Airway epithelial cell (primary cell): ENCODE measurements around the gene WFDC2. TPM values are rescaled to one million over a fixed set of nuclear protein-coding genes. Genes with fewer than 3 reads are reported as not detected.

Source experiments
- total RNA-seq: library from RNA; depleted of rRNA; stranded (reverse); fragments of >200 nt; gene quantifications from 2 replicates; pipeline ENCODE4 v1.2.3, GENCODE V29; 2015

WFDC2 gene, protein sequence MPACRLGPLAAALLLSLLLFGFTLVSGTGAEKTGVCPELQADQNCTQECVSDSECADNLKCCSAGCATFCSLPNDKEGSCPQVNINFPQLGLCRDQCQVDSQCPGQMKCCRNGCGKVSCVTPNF
- 1.3 and 4.9 TPM in 2 replicates for total RNA-seq

DNA sequence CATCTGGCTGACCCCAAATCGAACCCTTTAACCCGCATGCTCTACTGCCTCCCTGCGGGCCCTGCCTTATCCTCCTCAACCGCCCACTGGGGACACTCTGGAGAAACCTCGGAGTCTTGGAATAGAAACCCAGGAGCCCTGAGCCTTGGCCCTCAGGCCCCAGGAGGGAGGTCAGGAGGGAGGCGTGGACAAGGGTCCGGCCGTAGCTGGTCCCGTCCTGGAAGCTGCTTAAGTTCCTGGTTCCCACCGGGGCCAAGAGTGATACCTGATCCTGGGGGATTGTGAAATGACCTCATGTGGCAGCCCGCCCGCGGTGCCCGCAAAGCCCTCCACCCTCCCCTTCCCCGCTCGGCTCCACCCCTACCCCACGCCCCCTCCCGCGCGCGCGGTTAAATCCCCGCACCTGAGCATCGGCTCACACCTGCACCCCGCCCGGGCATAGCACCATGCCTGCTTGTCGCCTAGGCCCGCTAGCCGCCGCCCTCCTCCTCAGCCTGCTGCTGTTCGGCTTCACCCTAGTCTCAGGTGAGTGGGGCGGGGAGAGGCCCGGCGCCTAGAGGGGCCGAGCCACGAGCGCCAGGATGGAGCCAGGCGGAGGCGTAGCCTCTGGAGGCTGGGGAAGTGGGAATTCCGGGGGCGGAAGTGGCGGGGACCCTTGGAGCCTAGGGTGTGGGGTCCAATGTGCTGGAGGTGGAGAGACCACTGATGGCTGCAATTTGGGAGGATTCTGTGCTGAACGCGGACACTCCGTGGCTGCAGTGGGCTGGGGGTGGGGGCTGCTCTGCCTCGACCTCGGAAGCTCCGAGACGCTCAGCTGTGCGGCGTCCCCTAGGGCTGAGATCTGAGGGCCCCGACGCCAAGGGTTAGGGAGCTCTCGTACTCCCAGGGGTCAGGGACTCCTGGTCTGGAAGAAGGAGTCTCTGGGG, at the start of gene WFDC2:
WFDC2 (plus strand) TSS at position 418 of the 926 bp plus-strand sequence; CDS start at position 447, 29 bp downstream.

DNA sequence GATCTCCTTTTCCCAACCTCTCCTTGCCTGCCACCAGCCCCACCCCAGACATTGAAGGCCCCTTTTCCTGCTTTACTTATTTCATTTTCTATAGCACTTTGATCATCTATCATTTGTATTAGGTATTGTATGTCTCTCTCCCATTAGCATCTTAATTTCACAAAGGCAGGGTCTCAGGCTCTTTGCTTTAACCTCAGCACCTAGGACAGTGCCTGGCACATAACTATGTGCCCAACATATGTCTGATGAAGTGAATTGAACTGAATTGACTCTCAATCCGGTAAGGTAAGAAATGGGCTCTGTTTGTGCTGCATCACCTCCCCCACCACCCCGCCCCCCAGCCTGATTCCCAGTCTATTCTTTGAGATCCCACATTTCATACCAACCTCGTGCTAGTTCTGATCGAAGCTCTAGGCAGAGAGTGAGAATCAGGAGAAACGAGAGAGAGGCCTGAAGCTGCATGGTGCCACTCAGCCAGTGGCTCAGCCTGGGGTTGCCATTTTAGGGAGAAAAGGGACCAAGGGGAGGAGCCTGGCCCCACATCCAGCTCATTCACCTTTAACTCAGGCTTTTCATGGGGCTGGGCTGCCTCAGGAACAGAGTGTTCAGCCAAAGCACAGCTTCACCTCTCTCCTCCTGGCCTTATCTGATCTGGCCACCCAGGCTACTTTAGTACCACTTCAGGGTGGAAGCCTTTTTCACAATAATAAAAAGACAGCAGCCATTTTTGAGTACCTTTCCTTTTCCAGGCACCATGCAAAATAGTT, 45.8 kb downstream of the WFDC2 start, which contains the start of gene SPINT3:
SPINT3 (minus strand) TSS at position 476 of the 767 bp plus-strand sequence; CDS start at position 462, 14 bp downstream.

Other genes with a start within 250 kb of the WFDC2 start
- gene SEMG2, start 248.4 kb upstream of the WFDC2 start, total RNA-seq = not detected in 2 replicates
- 466 and 502 TPM in 2 replicates for gene SLPI, start 215.2 kb upstream of the WFDC2 start, total RNA-seq
- not detected in 2 replicates for gene RBPJL, start 162.9 kb upstream of the WFDC2 start, total RNA-seq
- gene MATN4, start 161.5 kb upstream of the WFDC2 start, total RNA-seq = 0.05 TPM in 1 of 2 replicates, not detected in the other
- 226 and 235 TPM in 2 replicates for gene SDC4, start 121.3 kb upstream of the WFDC2 start, total RNA-seq
- 18.8 and 26.3 TPM in 2 replicates for gene SYS1, start 106.6 kb upstream of the WFDC2 start, total RNA-seq
- gene TP53TG5, start 91.4 kb upstream of the WFDC2 start, total RNA-seq = not detected in 2 replicates
- gene DBNDD2, start 61.5 kb upstream of the WFDC2 start, total RNA-seq = 28.2 and 28.3 TPM in 2 replicates
- gene PIGT, start 53.6 kb upstream of the WFDC2 start, total RNA-seq = 43.3 and 68.6 TPM in 2 replicates
- not detected in 2 replicates for gene SPINT3, start 45.9 kb downstream of the WFDC2 start, total RNA-seq
- not detected in 2 replicates for gene WFDC6, start 69.7 kb downstream of the WFDC2 start, total RNA-seq
- gene EPPIN, start 77.6 kb downstream of the WFDC2 start, total RNA-seq = not detected in 2 replicates
- gene WFDC8, start 109.5 kb downstream of the WFDC2 start, total RNA-seq = not detected in 2 replicates
- not detected in 2 replicates for gene WFDC10A, start 160.0 kb downstream of the WFDC2 start, total RNA-seq
- not detected in 2 replicates for gene WFDC9, start 161.5 kb downstream of the WFDC2 start, total RNA-seq
- gene WFDC11, start 200.5 kb downstream of the WFDC2 start, total RNA-seq = not detected in 2 replicates
- gene WFDC13, start 232.3 kb downstream of the WFDC2 start, total RNA-seq = not detected in 2 replicates
- not detected in 2 replicates for gene WFDC10B, start 235.3 kb downstream of the WFDC2 start, total RNA-seq